K562 (cell line): ENCODE results near the gene KCTD6. TPM values are rescaled to one million over a fixed set of nuclear protein-coding genes. Genes with fewer than 3 reads are reported as not detected.

Experiments used
- ATAC-seq: fragments of 200-7000 bp; cut with Tn5 transposase; 3 replicates; pipeline ENCODE4 v1.9.1; 2020; ENCODE audit warnings: moderate library complexity
- BruUV-seq: library from RNA; stranded (reverse); fragments of 400-500 nt; replicated peaks from 2 replicates; lab custom pipeline; 2021; lab: Mats Ljungman, UMichigan
- CTCF ChIA-PET: fragments of 300-600 bp; formaldehyde crosslinking; extraction: SDS; loops from one replicate; lab custom pipeline; 2021; ENCODE audit warnings: low intra/inter-chr PET ratio; lab: Yijun Ruan, JAX
- POLR2A ChIA-PET: fragments of 300-600, 350-650 bp; sonication (Branson Sonifier 250); formaldehyde crosslinking; extraction: SDS; loops from one replicate; lab custom pipeline; 2021; ENCODE audit warnings: antibody characterized with exemption, inconsistent platforms; lab: Yijun Ruan, JAX
- DNase-seq, 4 experiments: peaks; one replicate each; pipeline versions ENCODE4 v3.0.0 to v3.0.0-alpha.2; 2011 to 2018; ENCODE audit warnings: low spot score in 3 of 4, mixed read lengths in 3 of 4; ENCODE audit errors: extremely low read depth in 1 of 4
- FAIRE-seq: peaks from 2 replicates; lab custom pipeline; 2011; peaks lifted over from hg19 to GRCh38; lab: Jason Lieb, UNC
- H2AFZ ChIP-seq: 2 replicates; pipeline ENCODE4 v1.6.0; 2011; ENCODE audit warnings: low read depth, low read length, control low read depth, inconsistent platforms
- H3K27ac ChIP-seq: fragments of 200-600 bp; 3 replicates; pipeline ENCODE4 v1.8.0; 2011; ENCODE audit warnings: low read depth, mild to moderate bottlenecking, control low read depth, inconsistent platforms, low read length, moderate library complexity, mixed read lengths; ENCODE audit errors: extremely low read depth
- H3K27me3 ChIP-seq, 2 experiments: fragments of 300-600 bp in 1 of 2; 2 replicates in 1 of 2; 3 replicates in 1 of 2; pipeline versions ENCODE4 v1.6.0 to v1.8.0; 2011; ENCODE audit warnings: inconsistent platforms in 2 of 2, low read length in 2 of 2, mild to moderate bottlenecking in 1 of 2, mixed read lengths in 1 of 2, moderate library complexity in 1 of 2; ENCODE audit not compliant: control insufficient read depth in 2 of 2, insufficient read depth in 2 of 2
- H3K36me3 ChIP-seq: fragments of 300-600 bp; 3 replicates; pipeline ENCODE4 v1.8.0; 2011; ENCODE audit warnings: mild to moderate bottlenecking, low read length, inconsistent platforms; ENCODE audit not compliant: control insufficient read depth, insufficient read depth
- H3K4me1 ChIP-seq, 2 experiments: fragments of 200-600 bp in 1 of 2; replicated peaks in 1 of 2; 2 replicates in 1 of 2; 3 replicates in 1 of 2; pipeline versions ENCODE4 v1.5.1 to v1.8.0; 2011; ENCODE audit warnings: inconsistent platforms in 2 of 2, low read length in 2 of 2, mild to moderate bottlenecking in 1 of 2, mixed read lengths in 1 of 2, moderate library complexity in 1 of 2; ENCODE audit not compliant: control insufficient read depth in 2 of 2, insufficient read depth in 2 of 2
- H3K4me2 ChIP-seq: 2 replicates; pipeline ENCODE4 v1.6.1; 2011; ENCODE audit warnings: low read length, control low read depth, inconsistent platforms, mixed read lengths; ENCODE audit not compliant: insufficient read depth
- H3K4me3 ChIP-seq: fragments of 200-600 bp; sonication (generic), shearing (Covaris generic); 2 replicates; pipeline ENCODE4 v1.5.1; 2016; ENCODE audit warnings: control low read depth, inconsistent platforms
- H3K79me2 ChIP-seq: fragments of 200-600 bp; 3 replicates; pipeline ENCODE4 v1.8.0; 2011; ENCODE audit warnings: low read length, inconsistent platforms; ENCODE audit not compliant: control insufficient read depth, insufficient read depth
- H3K9ac ChIP-seq, 2 experiments: 2 replicates each; pipeline versions ENCODE4 v1.6.0 to v1.6.1; 2011; ENCODE audit warnings: low read depth in 2 of 2, low read length in 2 of 2, control low read depth in 1 of 2, inconsistent platforms in 1 of 2, mild to moderate bottlenecking in 1 of 2, mixed read lengths in 1 of 2; ENCODE audit not compliant: insufficient read depth in 1 of 2
- H3K9me1 ChIP-seq: one replicate; pipeline ENCODE4 v1.6.0; 2011; ENCODE audit warnings: inconsistent platforms, mild to moderate bottlenecking, low read length, moderate library complexity; ENCODE audit not compliant: control insufficient read depth, insufficient read depth
- H3K9me3 ChIP-seq: replicated peaks from 2 replicates; pipeline ENCODE4 v1.5.1; 2011; ENCODE audit warnings: low read depth, low read length, inconsistent platforms; ENCODE audit not compliant: control insufficient read depth, insufficient read depth
- H4K20me1 ChIP-seq: replicated peaks from 2 replicates; pipeline ENCODE4 v1.6.1; 2011; ENCODE audit warnings: low read length, inconsistent platforms, mixed read lengths; ENCODE audit not compliant: control insufficient read depth, insufficient read depth
- HNRNPH1 ChIP-seq: fragments of 200-400 bp; formaldehyde crosslinking; optimal IDR thresholded peaks from 2 replicates; pipeline ENCODE3; 2017; ENCODE audit warnings: low read depth, mild to moderate bottlenecking, low read length, moderate library complexity
- HNRNPUL1 ChIP-seq: fragments of 200-400 bp; formaldehyde crosslinking; IDR thresholded peaks from 2 replicates; pipeline ENCODE4 v1.6.1; 2017; ENCODE audit warnings: low read length
- MAX ChIP-seq: sonication (generic); formaldehyde crosslinking; IDR thresholded peaks from 2 replicates; pipeline ENCODE4 v1.9.0; 2022; ENCODE audit warnings: mild to moderate bottlenecking, missing genetic modification reagents
- MEF2D ChIP-seq: conservative IDR thresholded peaks from 2 replicates; pipeline ENCODE4 v1.6.1; 2016; ENCODE audit warnings: low read depth, missing genetic modification characterization, missing compliant biosample characterization
- NEUROD1 ChIP-seq: fragments of 150-350 bp; IDR thresholded peaks from 2 replicates; pipeline ENCODE4 v1.6.1; 2014; ENCODE audit warnings: borderline replicate concordance, low read length, low read depth; ENCODE audit not compliant: partially characterized antibody
- SREBF2 ChIP-seq: sonication (generic); formaldehyde crosslinking; IDR thresholded peaks from 2 replicates; pipeline ENCODE4 v1.4.0; 2020; ENCODE audit warnings: mild to moderate bottlenecking, missing genetic modification reagents
- WGBS: fragments of 100-300 bp; shearing (Covaris generic); methylation state at CpG from one replicate; pipeline ENCODE4 v1.1.6; 2016; ENCODE audit warnings: low coverage, mixed read lengths; ENCODE audit not compliant: insufficient coverage; ENCODE audit errors: missing lambda C conversion rate; 5-methylcytosine and 5-hydroxymethylcytosine counted together
- in situ Hi-C: fragments of 300-500 bp; cut with MboI; formaldehyde crosslinking; loops from 4 replicates; pipeline ENCODE4 v1.15.0; 2018; ENCODE audit warnings: inconsistent platforms, mixed read lengths
- intact Hi-C: fragments of 100-400 bp; cut with micrococcal nuclease; formaldehyde crosslinking; loops from 2 replicates; pipeline ENCODE4 v1.14.2; 2022
- polyA plus RNA-seq, 8 experiments: library from polyadenylated mRNA; depleted of rRNA in 4 of 8; stranded (reverse) in 5 of 8; unstranded in 3 of 8; fragments of >200 nt; fragmentation: Nextera tagmentation in 2 of 8; fragmentation: Illumina TruSeq in 1 of 8; extraction: Ambion mirVana in 2 of 8; extraction: Trizol in 1 of 8; gene quantifications; 2 replicates each; pipeline versions ENCODE4 v1.2.1 to v1.2.3, GENCODE V29; 2011 to 2014; ENCODE audit warnings: inconsistent platforms in 1 of 8, missing spikeins in 1 of 8
- total RNA-seq, 7 experiments: library from RNA; depleted of rRNA in 6 of 7; stranded (reverse); fragments of >200 nt in 6 of 7; fragmentation: Illumina TruSeq in 2 of 7; extraction: Trizol in 2 of 7; gene quantifications; 2 replicates each; pipeline versions ENCODE4 v1.2.1 to v1.2.3, GENCODE V29; 2011 to 2021; ENCODE audit warnings: low replicate concordance in 1 of 7
- TF ChIP-seq, protein P1 (sequence below): sonication (generic); formaldehyde crosslinking; IDR thresholded peaks from 2 replicates; pipeline ENCODE4 v1.8.0; 2022; ENCODE audit warnings: missing genetic modification reagents, mild to moderate bottlenecking, borderline replicate concordance

KCTD6 gene
- total and polyA plus RNA-seq, 9 of the 15 experiments (the other 6 are each of a cell fraction or from before 2014, with no cell fraction given), result 2.1 to 5.9 (median 4.5) TPM

DNA sequence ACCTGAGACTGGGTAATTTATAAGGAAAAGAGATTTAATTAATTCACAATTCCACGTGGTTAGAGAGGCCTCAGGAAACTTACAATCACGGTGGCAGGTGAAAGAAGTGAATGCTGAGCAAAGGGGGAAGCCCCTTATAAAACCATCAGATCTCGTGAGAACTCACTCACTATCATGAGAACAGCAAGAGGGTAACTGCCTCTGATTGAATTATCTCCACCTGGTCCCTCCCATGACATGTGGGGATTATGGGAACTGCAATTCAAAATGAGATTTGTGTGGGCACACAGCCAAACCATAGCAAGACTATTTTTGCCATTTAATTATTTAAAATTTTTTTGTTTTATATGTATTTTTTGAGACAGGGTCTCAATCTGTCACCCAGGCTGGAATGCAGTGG is 27.0 kb upstream of the KCTD6 start (continued):
- TF ChIP-seq HNRNPH1 (no peak), NEUROD1 (no peak), MAX (CRISPR knock-in tag) (no peak), HNRNPUL1 (no peak), SREBF2 (no peak), MEF2D (no peak)

DNA sequence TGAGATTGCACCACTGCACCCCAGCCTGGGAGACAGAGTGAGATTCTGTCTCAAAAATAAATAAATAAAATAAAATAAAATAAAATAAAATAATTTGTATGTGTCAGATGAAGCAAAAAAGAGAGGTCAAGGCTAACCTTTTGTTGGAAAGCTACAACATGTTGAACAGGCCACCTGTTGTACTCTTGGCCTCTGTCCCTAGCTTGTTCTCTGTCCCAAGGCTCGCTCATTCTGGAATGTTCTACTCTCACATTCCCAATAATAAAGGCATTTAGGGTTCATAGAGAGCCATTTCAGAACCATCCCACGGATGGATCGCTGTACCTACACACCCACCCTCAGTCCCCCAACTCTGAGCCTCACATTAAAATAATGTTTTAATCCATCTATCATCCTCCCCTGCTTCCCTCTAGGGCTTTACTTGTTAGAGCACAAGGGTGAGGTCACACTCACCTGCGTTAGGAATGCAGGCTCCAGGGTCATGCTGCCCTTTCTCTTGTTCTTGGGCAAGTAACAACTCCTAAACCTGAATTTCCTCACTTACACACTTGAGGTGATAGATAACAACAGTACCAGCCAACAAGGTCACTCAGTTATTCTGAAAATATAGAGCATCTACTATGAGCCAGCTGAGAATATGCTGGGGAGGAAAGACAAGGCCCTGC is 24.9 kb upstream of the KCTD6 start:
- FAIRE-seq, result no peak
- POLR2A ChIA-PET, result no interaction called here

More for the DNA sequence above, 24.9 kb upstream of the KCTD6 start:
- no peak overlapping the region for H2AFZ ChIP-seq
- H3K27me3 ChIP-seq, result no peaks in the 10 kb centered on the region
- 15% methylated on average over 4 of the region's 4 CpGs for WGBS
- CTCF ChIA-PET, result no interaction called here
- H3K9ac ChIP-seq, result no peak overlapping the region
- ATAC-seq (no peak), DNase-seq (no peak)
- H3K9me1 ChIP-seq, result no peaks in the 10 kb centered on the region
- H3K79me2 ChIP-seq, result no peaks in the 10 kb centered on the region
- H3K9me3 ChIP-seq, result no peaks in the 10 kb centered on the region
- no peak overlapping the region for H3K4me3 ChIP-seq
- no peaks in the 10 kb centered on the region for H4K20me1 ChIP-seq
- BruUV-seq, result no TSS peak
- intact Hi-C loops, result no loop called here
- H3K27ac ChIP-seq, result no peak overlapping the region
- peaks cover 0 to 11% of the 10 kb centered on the region in 2 experiments; a peak in 4 of 5 replicates for H3K4me1 ChIP-seq
- in situ Hi-C loops, result no loop called here
- no peaks in the 10 kb centered on the region for H3K36me3 ChIP-seq
- TF ChIP-seq, protein P1, sequence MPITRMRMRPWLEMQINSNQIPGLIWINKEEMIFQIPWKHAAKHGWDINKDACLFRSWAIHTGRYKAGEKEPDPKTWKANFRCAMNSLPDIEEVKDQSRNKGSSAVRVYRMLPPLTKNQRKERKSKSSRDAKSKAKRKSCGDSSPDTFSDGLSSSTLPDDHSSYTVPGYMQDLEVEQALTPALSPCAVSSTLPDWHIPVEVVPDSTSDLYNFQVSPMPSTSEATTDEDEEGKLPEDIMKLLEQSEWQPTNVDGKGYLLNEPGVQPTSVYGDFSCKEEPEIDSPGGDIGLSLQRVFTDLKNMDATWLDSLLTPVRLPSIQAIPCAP (CRISPR knock-in tag), result no peak
- H3K4me2 ChIP-seq, result no peak overlapping the region
